ENCODE data around the gene SUN1. TPM values are rescaled to one million over a fixed set of nuclear protein-coding genes. Genes with fewer than 3 reads are reported as not detected.

Gene SUN1
- total and polyA plus RNA-seq, 2 experiments from 2014 or later, result 72.3 to 109 TPM

DNA sequence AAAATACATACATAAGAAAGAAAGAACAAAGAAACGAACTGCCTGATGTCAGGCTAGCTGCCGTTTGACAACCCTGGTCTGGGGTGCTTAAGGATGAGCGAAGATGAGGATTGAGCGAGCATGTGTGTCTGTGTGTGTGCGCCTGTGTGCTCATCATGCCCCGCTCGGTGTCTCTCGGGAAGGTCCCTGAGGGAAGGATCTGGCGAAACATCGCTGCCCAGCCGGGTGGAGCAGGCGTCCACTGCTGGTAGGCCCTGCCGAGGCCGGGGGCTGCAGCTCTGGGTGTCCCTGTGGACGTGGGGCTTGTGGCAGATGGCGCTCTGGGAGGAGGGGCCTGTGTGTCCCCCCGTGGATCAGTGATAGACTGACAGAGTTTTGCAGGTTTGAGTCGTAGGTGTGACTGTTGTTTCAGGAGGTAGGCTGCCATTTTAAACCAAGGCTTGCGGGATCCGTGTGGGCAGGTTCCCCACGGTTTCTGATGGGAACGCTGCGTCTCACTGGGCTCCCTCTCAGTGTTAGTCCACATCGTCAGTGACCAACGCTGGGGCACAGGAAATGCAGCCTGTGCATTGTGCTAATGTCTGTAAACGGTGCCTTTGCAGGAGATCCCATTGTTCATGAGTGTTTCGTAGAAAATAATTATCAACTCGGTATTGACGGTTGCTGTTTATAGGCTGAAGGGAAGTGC, 5.9 kb upstream of the SUN1 start:
- TF ChIP-seq EZH2phosphoT487 (IDR thresholded peaks at IDR 0.05; ENCODE audit: low read depth, severe bottlenecking, unreplicated experiment), result no peak
- TF ChIP-seq EZH2 (IDR thresholded peaks at IDR 0.05; ENCODE audit: borderline replicate concordance), result no peak
- TF ChIP-seq, protein P1, sequence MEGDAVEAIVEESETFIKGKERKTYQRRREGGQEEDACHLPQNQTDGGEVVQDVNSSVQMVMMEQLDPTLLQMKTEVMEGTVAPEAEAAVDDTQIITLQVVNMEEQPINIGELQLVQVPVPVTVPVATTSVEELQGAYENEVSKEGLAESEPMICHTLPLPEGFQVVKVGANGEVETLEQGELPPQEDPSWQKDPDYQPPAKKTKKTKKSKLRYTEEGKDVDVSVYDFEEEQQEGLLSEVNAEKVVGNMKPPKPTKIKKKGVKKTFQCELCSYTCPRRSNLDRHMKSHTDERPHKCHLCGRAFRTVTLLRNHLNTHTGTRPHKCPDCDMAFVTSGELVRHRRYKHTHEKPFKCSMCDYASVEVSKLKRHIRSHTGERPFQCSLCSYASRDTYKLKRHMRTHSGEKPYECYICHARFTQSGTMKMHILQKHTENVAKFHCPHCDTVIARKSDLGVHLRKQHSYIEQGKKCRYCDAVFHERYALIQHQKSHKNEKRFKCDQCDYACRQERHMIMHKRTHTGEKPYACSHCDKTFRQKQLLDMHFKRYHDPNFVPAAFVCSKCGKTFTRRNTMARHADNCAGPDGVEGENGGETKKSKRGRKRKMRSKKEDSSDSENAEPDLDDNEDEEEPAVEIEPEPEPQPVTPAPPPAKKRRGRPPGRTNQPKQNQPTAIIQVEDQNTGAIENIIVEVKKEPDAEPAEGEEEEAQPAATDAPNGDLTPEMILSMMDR (IDR thresholded peaks at IDR 0.05; ENCODE audit: poor library complexity), result no peak
- Histone ChIP-seq H3K4me1 (ENCODE audit: insufficient read depth) (peaks cover 9% of the 10 kb centered on the region), H3K9me3 (ENCODE audit: low read depth) (no peaks in the 10 kb centered on the region), H3K4me2 (no peak overlapping the region), H3K27ac (no peak overlapping the region), H2AFZ (no peak overlapping the region), H3K9me2 (replicated peaks; ENCODE audit: insufficient read depth) (no peaks in the 10 kb centered on the region), H3K79me2 (peaks cover 98% of the 10 kb centered on the region), H4K20me1 (ENCODE audit: insufficient read depth, poor library complexity, severe bottlenecking) (peaks cover 43% of the 10 kb centered on the region), H3K4me3 (no peak overlapping the region), H3K27me3 (no peaks in the 10 kb centered on the region), H3K36me3 (replicated peaks; ENCODE audit: insufficient read depth, low read depth) (no peaks in the 10 kb centered on the region)
- no peak for DNase-seq (ENCODE audit: low spot score)
- WGBS (ENCODE audit: low lambda C conversion rate, missing lambda C conversion rate), result 88% methylated on average over 29 of the region's 29 CpGs

DNA sequence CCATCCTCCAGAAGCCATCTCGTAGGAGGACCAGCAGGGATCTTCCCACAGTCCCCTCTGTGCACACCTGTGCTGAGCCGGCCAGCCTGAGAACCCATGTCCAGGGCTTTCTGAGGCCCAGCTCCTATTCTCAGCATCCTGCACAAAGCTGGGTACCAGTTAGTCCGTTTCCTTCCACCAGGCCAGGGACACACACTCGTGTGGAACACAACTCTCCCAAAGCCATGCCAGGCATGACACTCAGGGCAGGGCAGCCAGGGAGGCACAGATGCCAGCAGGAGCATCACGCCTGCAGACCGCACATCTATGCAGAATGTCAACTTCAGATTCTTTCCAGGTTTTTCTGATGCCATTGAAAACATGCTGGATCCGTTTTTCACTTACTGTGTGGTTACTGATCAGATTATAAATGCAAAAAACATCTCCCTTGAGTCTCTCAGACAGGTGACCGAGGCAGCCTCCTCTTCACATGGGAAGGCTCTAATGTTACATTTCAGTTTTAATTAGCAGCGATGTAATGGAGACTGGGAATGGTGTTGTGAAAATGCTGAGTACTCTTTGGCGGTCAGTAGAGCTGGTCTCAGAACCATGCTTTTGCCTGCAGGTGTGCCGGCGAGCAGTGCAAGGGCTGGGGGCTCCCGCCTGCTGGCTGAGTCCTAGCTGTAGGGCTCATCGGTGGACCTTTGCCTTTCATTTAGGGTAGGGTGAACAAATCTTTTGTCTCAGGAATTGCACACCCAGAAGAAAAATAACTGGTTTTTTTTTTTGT, 3.3 kb upstream of the SUN1 start:
- H2AFZ ChIP-seq, result no peak overlapping the region
- H3K36me3 ChIP-seq (replicated peaks; ENCODE audit: insufficient read depth, low read depth), result no peaks in the 10 kb centered on the region
- peaks cover 89% of the 10 kb centered on the region for H3K79me2 ChIP-seq
- H3K9me3 ChIP-seq (ENCODE audit: low read depth), result no peaks in the 10 kb centered on the region
- no peak overlapping the region for H3K4me3 ChIP-seq
- no peak for DNase-seq (ENCODE audit: low spot score)
- no peak overlapping the region for H3K27ac ChIP-seq
- WGBS (ENCODE audit: low lambda C conversion rate, missing lambda C conversion rate), result 96% methylated on average over 14 of the region's 14 CpGs
- H3K27me3 ChIP-seq, result no peaks in the 10 kb centered on the region
- peaks cover 28% of the 10 kb centered on the region for H4K20me1 ChIP-seq (ENCODE audit: insufficient read depth, poor library complexity, severe bottlenecking)
- no peaks in the 10 kb centered on the region for H3K9me2 ChIP-seq (replicated peaks; ENCODE audit: insufficient read depth)
- peaks cover 23% of the 10 kb centered on the region for H3K4me1 ChIP-seq (ENCODE audit: insufficient read depth)
- no peak overlapping the region for H3K4me2 ChIP-seq
- TF ChIP-seq EZH2phosphoT487 (IDR thresholded peaks at IDR 0.05; ENCODE audit: low read depth, severe bottlenecking, unreplicated experiment), result no peak
- TF ChIP-seq, protein P1 (IDR thresholded peaks at IDR 0.05; ENCODE audit: poor library complexity), result no peak
- TF ChIP-seq EZH2 (IDR thresholded peaks at IDR 0.05; ENCODE audit: borderline replicate concordance), result no peak

DNA sequence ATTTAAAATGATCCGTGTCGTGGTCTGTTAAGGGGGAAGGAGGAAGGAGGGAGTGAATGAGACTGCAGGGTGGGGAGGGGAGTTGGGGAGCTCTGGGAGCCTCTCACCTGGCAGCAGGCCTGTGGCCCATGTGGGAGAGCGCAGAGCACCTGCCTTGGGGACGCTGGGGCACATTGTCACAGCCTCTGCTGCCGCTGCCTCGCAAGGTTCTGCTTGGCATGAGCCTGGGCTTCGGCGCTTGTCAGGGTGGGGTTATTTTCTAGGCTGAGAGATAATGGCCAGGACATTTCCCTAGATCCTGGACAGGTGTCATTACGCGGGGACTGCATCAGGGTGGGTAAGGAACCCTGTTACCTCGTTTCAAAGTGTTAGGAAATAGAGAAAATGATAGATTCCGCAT, 2.2 kb upstream of the SUN1 start:
- H3K27ac ChIP-seq, result no peak overlapping the region
- no peak overlapping the region for H2AFZ ChIP-seq
- no peak for DNase-seq (ENCODE audit: low spot score)
- no peaks in the 10 kb centered on the region for H3K9me3 ChIP-seq (ENCODE audit: low read depth)
- peaks cover 89% of the 10 kb centered on the region for H3K79me2 ChIP-seq
- H3K27me3 ChIP-seq, result no peaks in the 10 kb centered on the region
- H3K4me1 ChIP-seq (ENCODE audit: insufficient read depth), result peaks cover 23% of the 10 kb centered on the region
- no peak overlapping the region for H3K4me3 ChIP-seq
- H3K4me2 ChIP-seq, result no peak overlapping the region
- 89% methylated on average over 12 of the region's 12 CpGs for WGBS (ENCODE audit: low lambda C conversion rate, missing lambda C conversion rate)
- H3K9me2 ChIP-seq (replicated peaks; ENCODE audit: insufficient read depth), result no peaks in the 10 kb centered on the region
- H4K20me1 ChIP-seq (ENCODE audit: insufficient read depth, poor library complexity, severe bottlenecking), result peaks cover 23% of the 10 kb centered on the region
- H3K36me3 ChIP-seq (replicated peaks; ENCODE audit: insufficient read depth, low read depth), result no peaks in the 10 kb centered on the region
- TF ChIP-seq EZH2 (IDR thresholded peaks at IDR 0.05; ENCODE audit: borderline replicate concordance), result no peak
- TF ChIP-seq, protein P1 (IDR thresholded peaks at IDR 0.05; ENCODE audit: poor library complexity), result no peak
- TF ChIP-seq EZH2phosphoT487 (IDR thresholded peaks at IDR 0.05; ENCODE audit: low read depth, severe bottlenecking, unreplicated experiment), result no peak
